Stromal cell of bone marrow (primary cell): ENCODE measurements around the gene SPIRE1.

ENCODE experiments used
- DNase-seq: peaks from one replicate; pipeline ENCODE4 v3.0.0-alpha.2; 2012; ENCODE audit warnings: low read depth

Gene SPIRE1

DNA sequence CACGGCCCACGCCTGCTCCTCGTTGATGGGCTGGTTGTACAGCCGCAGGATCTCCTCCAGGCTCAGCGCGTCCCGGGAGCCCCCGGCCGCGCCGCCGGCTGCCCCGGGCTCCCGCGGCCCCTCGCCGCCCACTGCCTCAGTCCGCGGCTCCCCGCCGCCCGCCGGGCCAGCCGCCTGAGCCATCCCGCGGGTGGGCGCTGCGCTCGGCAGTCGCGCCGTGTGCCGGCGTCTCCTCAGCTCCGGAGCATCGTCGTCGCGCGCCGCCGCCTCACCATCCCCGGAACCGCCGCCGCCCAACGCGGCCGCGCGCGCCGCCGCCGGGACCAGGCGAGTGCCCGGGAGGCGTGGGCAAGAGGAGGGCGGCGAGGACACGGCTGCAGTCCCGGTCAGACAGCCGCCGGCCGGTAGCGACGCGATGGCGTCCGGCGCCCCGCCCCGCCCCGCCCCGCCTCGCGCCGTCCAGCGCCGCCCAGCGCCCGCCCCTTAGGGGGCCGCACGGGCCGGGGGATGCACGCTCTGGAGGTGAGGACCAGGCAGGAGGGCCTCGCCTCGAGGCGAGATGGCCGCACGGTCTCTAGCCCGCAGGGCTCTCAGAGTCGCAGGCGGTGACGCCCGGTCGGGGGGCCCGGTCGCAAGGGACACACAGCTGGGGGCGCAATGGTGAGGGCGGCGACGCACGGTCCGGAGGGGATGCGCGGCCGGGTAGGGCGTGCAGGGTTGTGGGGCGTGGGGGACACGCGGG, at the start of gene SPIRE1:
Gene SPIRE1, minus strand, starts transcription at position 424 of the 742 bp plus-strand sequence. Its CDS starts 241 bp downstream, at position 183.
- peak; percentile 63 for DNase-seq

DNA sequence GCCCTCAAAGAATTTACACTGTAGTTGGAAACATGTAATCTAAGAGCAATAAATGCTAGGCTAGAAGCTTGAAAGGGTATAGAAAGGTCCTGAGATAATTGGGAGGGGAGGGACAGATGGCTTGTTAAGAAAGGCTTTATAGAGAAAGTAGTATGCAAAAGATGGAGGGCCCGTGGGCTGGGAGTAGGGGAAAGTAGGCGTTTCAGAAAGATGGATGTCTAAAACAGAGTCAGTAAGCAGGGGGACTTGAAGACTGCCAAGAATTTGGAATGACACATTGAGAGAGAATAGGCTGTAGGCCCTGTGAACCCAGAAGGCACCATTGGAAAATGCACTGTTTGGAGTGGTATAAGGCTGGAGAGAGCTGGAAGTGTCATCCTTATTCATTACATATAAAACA, 45.8 kb upstream of the SPIRE1 start:
- peak; percentile 31 for DNase-seq

- DNase-seq, result no peak
Measured at GRCh38 chr18:12703096-12703567, 45.2 kb upstream of the SPIRE1 start.

DNA sequence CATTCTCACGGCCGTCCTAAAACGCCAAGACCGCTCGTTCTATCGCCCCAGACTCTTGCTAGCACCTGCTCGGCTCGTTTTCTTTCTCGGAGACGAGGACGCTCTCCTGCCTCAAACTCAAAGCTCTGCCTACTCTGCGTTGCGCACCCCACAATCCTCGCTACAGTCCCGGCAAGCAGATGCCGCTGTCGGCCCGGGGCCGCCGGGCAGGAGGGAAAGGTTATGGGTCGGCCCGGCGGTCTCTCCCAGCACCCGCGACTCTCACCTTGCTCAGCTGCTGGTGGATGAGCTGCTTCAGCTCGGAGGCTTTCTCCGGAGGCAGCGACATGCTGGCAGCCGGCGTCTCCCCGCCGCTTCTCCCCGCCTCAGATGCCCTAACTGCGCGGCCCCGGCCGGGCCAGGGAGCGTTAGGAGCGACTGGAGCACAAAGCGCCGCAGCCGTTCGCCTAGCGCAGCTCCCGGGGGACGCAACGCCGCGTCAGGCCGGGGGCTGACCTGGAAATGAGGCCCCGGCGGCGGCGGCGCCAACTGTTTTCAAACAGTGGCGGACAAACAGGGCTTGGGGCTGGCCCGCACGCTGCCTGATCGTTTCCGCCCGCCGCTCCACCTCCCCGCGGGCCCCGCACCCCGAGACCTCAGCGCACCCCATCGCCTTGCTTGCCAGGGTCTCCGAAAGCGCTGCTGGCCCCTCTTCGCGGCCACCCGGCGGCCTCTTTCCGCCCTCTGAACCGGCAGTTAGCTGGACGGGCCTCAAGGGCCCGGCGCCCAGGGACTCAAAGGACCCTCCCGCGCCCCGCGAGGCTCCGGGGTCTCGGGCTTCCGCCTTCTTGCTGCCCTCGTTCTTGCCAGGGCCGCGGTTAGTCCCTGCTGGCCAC, 44.6 kb upstream of the SPIRE1 start, which contains the start of the genes CEP76 and PSMG2:
Gene CEP76, minus strand, starts transcription at position 503 of the 875 bp plus-strand sequence. Its CDS starts 175 bp downstream, at position 328.
Gene PSMG2, plus strand, starts transcription at position 822 of the 875 bp plus-strand sequence. CDS start 66 bp downstream, outside the sequence.
- peak; percentile 87 for DNase-seq

DNA sequence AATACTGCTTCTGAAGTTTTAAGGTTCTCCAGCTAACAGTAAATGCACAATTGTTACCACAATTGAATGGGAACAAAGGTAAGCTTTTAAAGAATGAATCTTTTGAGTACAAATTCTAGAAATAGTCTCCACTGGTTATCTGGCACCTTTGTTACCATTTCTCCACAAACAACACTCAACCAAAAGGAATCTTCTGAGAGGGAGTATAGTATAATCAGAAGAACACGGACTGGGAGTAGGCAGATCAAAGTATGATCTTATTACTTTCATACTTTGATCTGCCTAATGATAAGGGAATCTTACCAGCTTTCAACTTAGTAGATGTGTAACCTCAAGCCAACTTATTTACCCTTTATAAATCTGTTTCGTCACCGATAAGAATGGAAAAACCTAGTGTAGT, 43.3 kb upstream of the SPIRE1 start:
- no peak for DNase-seq

DNA sequence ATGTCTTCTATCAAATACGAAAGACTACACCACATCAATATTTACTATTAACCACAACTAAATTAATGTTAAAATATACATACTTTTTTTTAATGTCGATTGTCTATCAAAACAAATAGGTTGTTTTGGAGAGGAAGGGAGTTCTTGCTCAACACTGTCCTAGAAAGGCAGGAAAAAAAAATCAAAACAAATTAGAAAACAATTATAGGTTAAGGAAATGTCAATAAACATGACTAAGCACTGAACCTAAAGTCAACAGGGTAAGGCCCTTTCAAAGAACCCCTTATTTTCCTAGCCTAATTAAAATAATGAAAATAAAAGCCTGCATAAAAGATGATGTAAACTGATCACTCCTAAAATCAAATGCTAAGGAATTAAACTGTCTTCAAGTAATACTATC, 41.8 kb upstream of the SPIRE1 start:
- no peak for DNase-seq

DNA sequence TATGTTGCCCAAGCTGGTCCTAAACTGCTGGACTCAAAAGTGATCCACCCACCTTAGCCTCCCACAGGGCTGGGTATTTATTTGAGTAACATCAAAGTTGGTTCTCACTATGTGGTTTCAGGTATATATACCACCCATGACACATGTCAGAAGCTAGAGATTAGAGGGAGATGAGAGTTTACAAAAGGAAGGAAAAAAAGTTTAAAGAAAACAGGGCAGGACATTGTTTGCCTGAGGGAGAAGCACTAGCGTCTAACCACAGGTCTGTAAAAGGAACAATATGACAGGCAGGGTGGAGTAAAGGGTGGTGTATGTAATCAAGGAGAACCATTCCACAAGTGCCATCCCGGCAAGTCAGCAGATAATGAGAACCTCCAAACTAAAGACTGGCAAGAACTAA, 36.1 kb upstream of the SPIRE1 start:
- no peak for DNase-seq

- DNase-seq, result no peak
Measured at GRCh38 chr18:12692206-12692605, 34.3 kb upstream of the SPIRE1 start.

DNA sequence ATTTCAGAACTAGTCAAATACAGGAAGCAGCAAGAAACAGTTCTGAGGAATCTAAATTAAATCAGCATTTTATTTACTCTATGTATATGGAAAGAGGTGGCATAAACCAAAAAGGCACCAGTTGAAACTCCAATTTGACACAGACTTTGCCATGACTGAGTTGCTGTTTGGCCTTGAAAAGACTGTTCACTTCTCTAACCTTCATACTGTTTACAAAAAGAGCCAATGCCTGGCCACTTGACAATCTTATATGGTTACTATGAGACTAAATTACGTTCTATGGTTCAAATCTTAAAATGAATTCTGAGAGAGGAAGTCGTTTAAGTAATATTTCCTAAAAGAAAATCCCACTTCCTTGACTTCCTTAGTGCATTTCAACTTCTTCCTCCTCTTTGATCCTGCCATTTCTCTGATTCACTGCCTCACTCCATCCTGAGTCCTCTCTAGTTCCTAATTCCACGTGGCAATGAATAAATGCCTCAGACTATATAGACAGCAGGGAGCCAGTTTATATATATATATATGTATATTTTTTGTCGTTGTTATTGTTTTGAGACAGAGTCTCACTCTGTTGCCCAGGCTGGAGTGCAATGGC, 31.4 kb upstream of the SPIRE1 start:
- no peak for DNase-seq

GRCh38 chr18:12686100-12686499, 28.2 kb upstream of the SPIRE1 start:
- DNase-seq, result no peak

DNA sequence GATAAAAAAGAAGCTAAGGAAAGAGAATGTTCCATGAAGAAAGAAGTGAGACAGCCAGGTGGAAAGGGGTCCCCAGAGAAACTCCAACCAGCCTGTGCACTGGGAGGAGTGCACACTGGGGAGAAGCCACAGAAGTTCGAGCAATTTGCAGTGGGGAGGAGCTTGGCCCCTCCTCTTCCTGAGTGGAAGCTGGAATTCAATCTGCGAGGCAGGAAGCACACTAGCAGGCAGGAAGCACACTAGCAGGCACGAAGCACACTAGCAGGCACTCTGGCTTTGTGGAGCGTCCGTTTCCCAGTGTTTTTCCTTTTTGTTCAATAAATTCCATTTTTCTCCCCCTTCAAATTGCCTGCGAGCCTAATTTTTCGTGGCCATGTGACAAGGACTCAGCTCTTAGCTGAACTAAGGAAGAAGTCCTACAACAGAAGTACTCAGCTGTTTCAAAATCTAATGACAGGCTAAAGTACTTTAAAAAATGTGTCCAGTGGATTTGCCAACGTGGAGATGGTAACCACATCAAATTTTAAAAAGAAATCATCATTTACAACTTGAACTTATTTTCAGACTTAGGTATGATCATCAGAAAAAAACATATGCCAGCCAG, 21.4 kb upstream of the SPIRE1 start:
- peak; percentile 21 for DNase-seq

GRCh38 chr18:12668041-12668440, 10.1 kb upstream of the SPIRE1 start:
- DNase-seq, result no peak

GRCh38 chr18:12659904-12660605, 2.1 kb upstream of the SPIRE1 start:
- DNase-seq, result peak; percentile 31

- peak; percentile 25 for DNase-seq
Measured at GRCh38 chr18:12658426-12659138, 675 bp upstream of the SPIRE1 start.

GRCh38 chr18:12656938-12657683, 796 bp downstream of the SPIRE1 start:
- peak; percentile 18 for DNase-seq

DNA sequence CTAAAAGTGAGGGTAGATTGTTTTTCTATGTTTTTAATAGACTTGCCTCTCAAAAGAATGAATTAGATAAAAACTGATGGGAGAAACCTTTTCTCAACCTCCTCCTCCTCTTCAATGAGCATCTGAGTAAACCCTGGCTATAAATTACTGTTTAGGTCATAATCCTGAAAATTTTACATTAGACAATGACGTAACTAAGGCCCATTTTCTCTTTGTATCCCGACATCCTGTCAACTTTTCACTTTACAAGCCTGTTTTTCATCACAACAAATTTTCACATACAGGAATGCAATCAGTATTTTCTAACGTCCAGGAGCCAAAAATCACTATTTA, 1.3 kb downstream of the SPIRE1 start:
- no peak for DNase-seq

DNA sequence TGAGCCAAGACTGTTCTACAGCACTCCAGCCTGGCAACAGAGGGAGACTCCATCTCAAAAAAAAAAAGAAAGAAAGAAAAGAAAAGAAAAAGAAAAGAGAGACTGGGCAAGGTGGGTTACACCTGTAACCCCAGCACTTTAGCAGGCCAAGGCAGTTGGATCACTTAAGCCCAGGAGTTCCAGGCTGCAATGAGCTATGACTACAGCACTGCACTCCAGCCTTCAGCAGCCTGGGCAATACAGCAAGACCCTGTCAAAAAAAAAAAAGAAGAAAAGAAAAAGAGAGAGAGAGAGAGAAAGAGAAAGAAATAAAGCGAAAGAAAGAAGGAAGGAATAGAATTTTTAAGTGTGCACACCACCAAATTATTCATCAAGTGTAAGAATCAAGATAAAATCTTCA, 2.9 kb downstream of the SPIRE1 start:
- no peak for DNase-seq

GRCh38 chr18:12652861-12653401, 5.0 kb downstream of the SPIRE1 start:
- no peak for DNase-seq

- DNase-seq, result no peak
Measured at GRCh38 chr18:12651651-12652050, 6.3 kb downstream of the SPIRE1 start.

DNA sequence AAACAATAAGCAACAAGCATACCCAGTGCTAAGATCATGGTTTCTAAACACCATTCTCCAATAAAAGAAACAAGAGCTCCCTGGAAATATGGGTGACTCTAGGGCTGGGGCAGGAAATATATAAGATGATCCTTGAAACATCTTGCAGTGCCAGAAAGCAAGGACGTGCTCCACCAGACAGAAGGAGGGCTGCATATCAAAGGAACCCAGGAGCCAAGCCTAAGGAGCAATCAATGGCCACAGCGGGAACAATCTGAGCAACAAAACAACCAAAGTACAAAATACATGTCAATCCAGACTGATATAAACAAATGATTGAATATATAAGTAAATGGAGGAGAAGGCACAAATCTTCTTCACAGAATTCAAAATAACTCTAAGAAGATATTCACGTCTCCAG, 10.1 kb downstream of the SPIRE1 start:
- no peak for DNase-seq
